Breast epithelium (tissue), 3 donors: Measurements from ENCODE around the gene MYO5B.
"Not testable (repeated sequence)": the region's sequence is repeated elsewhere in the genome, so short reads cannot be mapped to it uniquely, and the experiment has no call there.

Experiments
- POLR2A ChIP-seq: fragments of 450-650 bp; IDR thresholded peaks from one replicate; pipeline ENCODE4 v1.6.1; 2016; ENCODE audit warnings: antibody characterized with exemption, mild to moderate bottlenecking, moderate library complexity
- POLR2AphosphoS5 ChIP-seq, 3 donors: sonication (generic); formaldehyde crosslinking; IDR thresholded peaks; one replicate each; pipeline ENCODE4 v1.6.1; 2017; ENCODE audit warnings: antibody characterized with exemption in 3 of 3
- TF ChIP-seq, protein P1 (sequence below), 3 donors: fragments of 450-650 bp; IDR thresholded peaks; one replicate each; pipeline ENCODE4 v1.5.1; 2016 to 2017; ENCODE audit warnings: antibody characterized with exemption in 3 of 3, mild to moderate bottlenecking in 3 of 3, moderate library complexity in 3 of 3

- TF ChIP-seq, protein P1, sequence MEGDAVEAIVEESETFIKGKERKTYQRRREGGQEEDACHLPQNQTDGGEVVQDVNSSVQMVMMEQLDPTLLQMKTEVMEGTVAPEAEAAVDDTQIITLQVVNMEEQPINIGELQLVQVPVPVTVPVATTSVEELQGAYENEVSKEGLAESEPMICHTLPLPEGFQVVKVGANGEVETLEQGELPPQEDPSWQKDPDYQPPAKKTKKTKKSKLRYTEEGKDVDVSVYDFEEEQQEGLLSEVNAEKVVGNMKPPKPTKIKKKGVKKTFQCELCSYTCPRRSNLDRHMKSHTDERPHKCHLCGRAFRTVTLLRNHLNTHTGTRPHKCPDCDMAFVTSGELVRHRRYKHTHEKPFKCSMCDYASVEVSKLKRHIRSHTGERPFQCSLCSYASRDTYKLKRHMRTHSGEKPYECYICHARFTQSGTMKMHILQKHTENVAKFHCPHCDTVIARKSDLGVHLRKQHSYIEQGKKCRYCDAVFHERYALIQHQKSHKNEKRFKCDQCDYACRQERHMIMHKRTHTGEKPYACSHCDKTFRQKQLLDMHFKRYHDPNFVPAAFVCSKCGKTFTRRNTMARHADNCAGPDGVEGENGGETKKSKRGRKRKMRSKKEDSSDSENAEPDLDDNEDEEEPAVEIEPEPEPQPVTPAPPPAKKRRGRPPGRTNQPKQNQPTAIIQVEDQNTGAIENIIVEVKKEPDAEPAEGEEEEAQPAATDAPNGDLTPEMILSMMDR (IDR thresholded peaks at IDR 0.05) = not testable (repeated sequence)
- not testable (repeated sequence) for TF ChIP-seq POLR2A; POLR2AphosphoS5 (IDR thresholded peaks at IDR 0.05)
Observed at GRCh38 chr18:50241768-50242167, 46.8 kb upstream of the MYO5B start.
